ENCODE measurements around the gene CEBPZ. TPM values are rescaled to one million over a fixed set of nuclear protein-coding genes. Genes with fewer than 3 reads are reported as not detected.

The CEBPZ gene
- total RNA-seq, 1 experiment from 2014 or later, result 47.8 TPM

DNA sequence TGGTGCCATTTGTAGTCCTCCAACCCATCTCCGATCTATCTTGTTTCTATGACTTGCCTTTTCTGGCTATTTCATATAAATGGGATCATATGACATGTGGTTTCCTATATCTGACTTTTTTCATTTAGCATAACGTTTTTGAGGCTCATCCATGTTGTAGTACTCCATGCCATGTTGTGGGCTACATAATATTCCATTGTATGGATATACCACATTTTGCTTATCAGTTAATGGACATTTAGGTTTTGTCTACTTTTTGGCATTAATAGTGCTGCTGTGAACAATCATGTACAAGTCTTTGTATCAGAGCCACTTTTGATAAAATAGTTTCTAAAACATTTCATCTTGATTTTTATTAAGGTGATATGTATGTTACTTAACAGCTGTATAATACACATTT is 27.7 kb downstream of the CEBPZ start:
- Histone ChIP-seq H3K4me1 (ENCODE audit: control insufficient read depth in 1 of 2, insufficient read depth in 2 of 2, low read length in 2 of 2) (no peaks in the 10 kb centered on the region), H3K36me3 (ENCODE audit: control insufficient read depth in 1 of 2, insufficient read depth in 2 of 2, low read length in 2 of 2) (peaks cover 31 to 64% of the 10 kb centered on the region in 2 experiments), H2AFZ (ENCODE audit: low read depth, low read length, poor library complexity, severe bottlenecking) (no peak overlapping the region), H3K4me2 (ENCODE audit: low read length) (no peak overlapping the region), H3K9ac (ENCODE audit: low read length) (no peak overlapping the region), H3K9me3 (ENCODE audit: control insufficient read depth in 1 of 2, insufficient read depth in 1 of 2, low read depth in 1 of 2, low read length in 2 of 2) (no peaks in the 10 kb centered on the region), H3K4me3 (replicated peaks in 1 of 2; ENCODE audit: low read depth in 1 of 2, low read length in 2 of 2) (no peak overlapping the region), H4K20me1 (ENCODE audit: insufficient read depth) (no peaks in the 10 kb centered on the region; the same call in 1 of the 2 replicates), H3K9me2 (ENCODE audit: insufficient read depth) (no peaks in the 10 kb centered on the region), H3K79me2 (ENCODE audit: insufficient read depth, low read length) (peaks cover 98% of the 10 kb centered on the region), H3K27me3 (ENCODE audit: insufficient read depth, low read length) (no peaks in the 10 kb centered on the region), H3K27ac (ENCODE audit: low read depth, low read length) (no peak overlapping the region)
- ChIA-PET POLR2A (no interaction called here), CTCF (no interaction called here), RAD21 (ENCODE audit: low non-redundant PET in 1 of 2, low total read pairs in 2 of 2, uncharacterized antibody in 2 of 2, unreplicated experiment in 2 of 2) (no interaction called here)
- ATAC-seq (no peak), DNase-seq (ENCODE audit: low read depth, low spot score) (no peak)
- intact Hi-C loops (cut with micrococcal nuclease), result no loop called here
- TF ChIP-seq POLR2AphosphoS5 (IDR thresholded peaks at IDR 0.05; ENCODE audit: low read depth, low read length) (no peak), CBX3 (IDR thresholded peaks at IDR 0.05; ENCODE audit: low read depth) (no peak), ZFX (IDR thresholded peaks at IDR 0.05) (no peak), CEBPB (IDR thresholded peaks at IDR 0.05; ENCODE audit: low read depth) (no peak), EZH2 (IDR thresholded peaks at IDR 0.05) (no peak), SRF (IDR thresholded peaks at IDR 0.05; ENCODE audit: low read depth) (no peak), EGR1 (IDR thresholded peaks at IDR 0.05; ENCODE audit: low read depth) (no peak), POLR2A (IDR thresholded peaks at IDR 0.05; ENCODE audit: borderline replicate concordance, extremely low read depth, insufficient read depth, insufficient read length) (no peak), TCF7L2 (IDR thresholded peaks at IDR 0.05; ENCODE audit: borderline replicate concordance, extremely low read depth, insufficient read depth, insufficient read length) (no peak), YY1 (IDR thresholded peaks at IDR 0.05; ENCODE audit: extremely low read depth, insufficient replicate concordance, low read depth, low read length) (no peak)
- TF ChIP-seq, protein P1, sequence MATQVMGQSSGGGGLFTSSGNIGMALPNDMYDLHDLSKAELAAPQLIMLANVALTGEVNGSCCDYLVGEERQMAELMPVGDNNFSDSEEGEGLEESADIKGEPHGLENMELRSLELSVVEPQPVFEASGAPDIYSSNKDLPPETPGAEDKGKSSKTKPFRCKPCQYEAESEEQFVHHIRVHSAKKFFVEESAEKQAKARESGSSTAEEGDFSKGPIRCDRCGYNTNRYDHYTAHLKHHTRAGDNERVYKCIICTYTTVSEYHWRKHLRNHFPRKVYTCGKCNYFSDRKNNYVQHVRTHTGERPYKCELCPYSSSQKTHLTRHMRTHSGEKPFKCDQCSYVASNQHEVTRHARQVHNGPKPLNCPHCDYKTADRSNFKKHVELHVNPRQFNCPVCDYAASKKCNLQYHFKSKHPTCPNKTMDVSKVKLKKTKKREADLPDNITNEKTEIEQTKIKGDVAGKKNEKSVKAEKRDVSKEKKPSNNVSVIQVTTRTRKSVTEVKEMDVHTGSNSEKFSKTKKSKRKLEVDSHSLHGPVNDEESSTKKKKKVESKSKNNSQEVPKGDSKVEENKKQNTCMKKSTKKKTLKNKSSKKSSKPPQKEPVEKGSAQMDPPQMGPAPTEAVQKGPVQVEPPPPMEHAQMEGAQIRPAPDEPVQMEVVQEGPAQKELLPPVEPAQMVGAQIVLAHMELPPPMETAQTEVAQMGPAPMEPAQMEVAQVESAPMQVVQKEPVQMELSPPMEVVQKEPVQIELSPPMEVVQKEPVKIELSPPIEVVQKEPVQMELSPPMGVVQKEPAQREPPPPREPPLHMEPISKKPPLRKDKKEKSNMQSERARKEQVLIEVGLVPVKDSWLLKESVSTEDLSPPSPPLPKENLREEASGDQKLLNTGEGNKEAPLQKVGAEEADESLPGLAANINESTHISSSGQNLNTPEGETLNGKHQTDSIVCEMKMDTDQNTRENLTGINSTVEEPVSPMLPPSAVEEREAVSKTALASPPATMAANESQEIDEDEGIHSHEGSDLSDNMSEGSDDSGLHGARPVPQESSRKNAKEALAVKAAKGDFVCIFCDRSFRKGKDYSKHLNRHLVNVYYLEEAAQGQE (IDR thresholded peaks at IDR 0.05; ENCODE audit: low read depth), result no peak
- TF ChIP-seq, protein P2, sequence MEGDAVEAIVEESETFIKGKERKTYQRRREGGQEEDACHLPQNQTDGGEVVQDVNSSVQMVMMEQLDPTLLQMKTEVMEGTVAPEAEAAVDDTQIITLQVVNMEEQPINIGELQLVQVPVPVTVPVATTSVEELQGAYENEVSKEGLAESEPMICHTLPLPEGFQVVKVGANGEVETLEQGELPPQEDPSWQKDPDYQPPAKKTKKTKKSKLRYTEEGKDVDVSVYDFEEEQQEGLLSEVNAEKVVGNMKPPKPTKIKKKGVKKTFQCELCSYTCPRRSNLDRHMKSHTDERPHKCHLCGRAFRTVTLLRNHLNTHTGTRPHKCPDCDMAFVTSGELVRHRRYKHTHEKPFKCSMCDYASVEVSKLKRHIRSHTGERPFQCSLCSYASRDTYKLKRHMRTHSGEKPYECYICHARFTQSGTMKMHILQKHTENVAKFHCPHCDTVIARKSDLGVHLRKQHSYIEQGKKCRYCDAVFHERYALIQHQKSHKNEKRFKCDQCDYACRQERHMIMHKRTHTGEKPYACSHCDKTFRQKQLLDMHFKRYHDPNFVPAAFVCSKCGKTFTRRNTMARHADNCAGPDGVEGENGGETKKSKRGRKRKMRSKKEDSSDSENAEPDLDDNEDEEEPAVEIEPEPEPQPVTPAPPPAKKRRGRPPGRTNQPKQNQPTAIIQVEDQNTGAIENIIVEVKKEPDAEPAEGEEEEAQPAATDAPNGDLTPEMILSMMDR (IDR thresholded peaks at IDR 0.05 in 2 of 3, conservative IDR thresholded peaks at IDR 0.05 in 1 of 3; ENCODE audit: borderline replicate concordance in 1 of 3, insufficient read depth in 1 of 3, low read depth in 2 of 3, low read length in 2 of 3), result no peak
- TF ChIP-seq, protein P3, sequence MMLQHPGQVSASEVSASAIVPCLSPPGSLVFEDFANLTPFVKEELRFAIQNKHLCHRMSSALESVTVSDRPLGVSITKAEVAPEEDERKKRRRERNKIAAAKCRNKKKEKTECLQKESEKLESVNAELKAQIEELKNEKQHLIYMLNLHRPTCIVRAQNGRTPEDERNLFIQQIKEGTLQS (IDR thresholded peaks at IDR 0.05), result no peak
- TF ChIP-seq, protein P4, sequence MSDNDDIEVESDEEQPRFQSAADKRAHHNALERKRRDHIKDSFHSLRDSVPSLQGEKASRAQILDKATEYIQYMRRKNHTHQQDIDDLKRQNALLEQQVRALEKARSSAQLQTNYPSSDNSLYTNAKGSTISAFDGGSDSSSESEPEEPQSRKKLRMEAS (IDR thresholded peaks at IDR 0.05), result no peak
- no TSS peak for BruUV-seq (replicated peaks)
